Panc1 (cell line): ENCODE results near the gene FAM216B. TPM values are rescaled to one million over a fixed set of nuclear protein-coding genes. Genes with fewer than 3 reads are reported as not detected.

ENCODE experiments used
- ATAC-seq: fragments of 200-7000 bp; cut with Tn5 transposase; 2 replicates; pipeline ENCODE4 v1.9.1; 2020; ENCODE audit warnings: mild to moderate bottlenecking, moderate library complexity
- BruUV-seq: library from RNA; stranded (reverse); fragments of 400-500 nt; replicated peaks from 2 replicates; lab custom pipeline; 2021; lab: Mats Ljungman, UMichigan
- CTCF ChIA-PET: fragments of 300-600 bp; sonication (Branson Sonifier 250); formaldehyde crosslinking; loops from one replicate; lab custom pipeline; 2022; ENCODE audit warnings: antibody characterized with exemption; lab: Charles Lee
- POLR2A ChIA-PET: fragments of 300-600 bp; sonication (Branson Sonifier 250); formaldehyde crosslinking; loops from one replicate; lab custom pipeline; 2022; ENCODE audit warnings: antibody characterized with exemption; lab: Charles Lee
- DNase-seq: peaks from one replicate; pipeline ENCODE4 v3.0.0-alpha.2; 2010; ENCODE audit warnings: low read depth, low spot score
- H3K27ac ChIP-seq: 2 replicates; pipeline ENCODE4 v1.5.1; 2011; ENCODE audit warnings: mild to moderate bottlenecking, low read length, inconsistent platforms
- H3K27me3 ChIP-seq: fragments of 200-500 bp; sonication (Bioruptor generic); 2 replicates; pipeline ENCODE4 v1.6.0; 2014; ENCODE audit warnings: low read length, inconsistent platforms; ENCODE audit not compliant: control insufficient read depth, insufficient read depth
- H3K36me3 ChIP-seq: fragments of 200-500 bp; sonication (Bioruptor generic); 2 replicates; pipeline ENCODE4 v1.5.1; 2014; ENCODE audit warnings: inconsistent platforms, mild to moderate bottlenecking, low read length, moderate library complexity; ENCODE audit not compliant: control insufficient read depth, insufficient read depth
- H3K4me1 ChIP-seq: 2 replicates; pipeline ENCODE4 v1.5.1; 2011; ENCODE audit warnings: inconsistent platforms, mild to moderate bottlenecking, low read length, moderate library complexity; ENCODE audit not compliant: control insufficient read depth, insufficient read depth
- H3K4me3 ChIP-seq, 2 experiments: 2 replicates each; pipeline ENCODE4 v1.5.1; 2011 to 2012; ENCODE audit warnings: low read depth in 2 of 2, low read length in 2 of 2, mild to moderate bottlenecking in 2 of 2, inconsistent platforms in 1 of 2, moderate library complexity in 1 of 2
- H3K9me3 ChIP-seq: fragments of 200-500 bp; sonication (Bioruptor generic); 2 replicates; pipeline ENCODE4 v1.5.1; 2014; ENCODE audit warnings: low read depth, mild to moderate bottlenecking, inconsistent platforms, low read length, moderate library complexity; ENCODE audit not compliant: control insufficient read depth, insufficient read depth
- CTCF ChIP-seq: fragments of 450-650 bp; IDR thresholded peaks from 2 replicates; pipeline ENCODE4 v1.5.1; 2017; ENCODE audit warnings: mild to moderate bottlenecking
- POLR2AphosphoS5 ChIP-seq: IDR thresholded peaks from 2 replicates; pipeline ENCODE4 v1.6.1; 2012; ENCODE audit warnings: mild to moderate bottlenecking, low read depth, low read length, moderate library complexity
- REST ChIP-seq, 2 experiments: IDR thresholded peaks; 2 replicates each; pipeline ENCODE4 v1.6.1; 2011 to 2012; ENCODE audit warnings: low read depth in 2 of 2, control low read depth in 1 of 2, low read length in 1 of 2, mild to moderate bottlenecking in 1 of 2, moderate library complexity in 1 of 2; ENCODE audit not compliant: insufficient read depth in 1 of 2
- SIN3A ChIP-seq: IDR thresholded peaks from 2 replicates; pipeline ENCODE4 v1.6.1; 2012; ENCODE audit warnings: low read depth, mild to moderate bottlenecking, low read length, moderate library complexity, borderline replicate concordance; ENCODE audit not compliant: insufficient read depth
- TCF7L2 ChIP-seq: IDR thresholded peaks from 2 replicates; pipeline ENCODE4 v1.6.1; 2011; ENCODE audit warnings: mild to moderate bottlenecking, low read depth, low read length, inconsistent platforms
- in situ Hi-C: cut with HindIII; loops from 2 replicates; pipeline ENCODE4 v1.10.0; 2016; ENCODE audit warnings: low sequenced_read_pairs, low pct_unique_long_range_greater_than_20kb
- intact Hi-C: fragments of 100-400 bp; cut with micrococcal nuclease; formaldehyde crosslinking; loops from one replicate; pipeline ENCODE4 v1.10.0; 2022; ENCODE audit not compliant: unreplicated experiment
- total RNA-seq: library from RNA; stranded (reverse); gene quantifications from one replicate; pipeline ENCODE4 v1.2.1, GENCODE V29; 2021; ENCODE audit not compliant: unreplicated experiment

Gene FAM216B
- total RNA-seq, 1 experiment from 2014 or later, result 0.05 TPM

DNA sequence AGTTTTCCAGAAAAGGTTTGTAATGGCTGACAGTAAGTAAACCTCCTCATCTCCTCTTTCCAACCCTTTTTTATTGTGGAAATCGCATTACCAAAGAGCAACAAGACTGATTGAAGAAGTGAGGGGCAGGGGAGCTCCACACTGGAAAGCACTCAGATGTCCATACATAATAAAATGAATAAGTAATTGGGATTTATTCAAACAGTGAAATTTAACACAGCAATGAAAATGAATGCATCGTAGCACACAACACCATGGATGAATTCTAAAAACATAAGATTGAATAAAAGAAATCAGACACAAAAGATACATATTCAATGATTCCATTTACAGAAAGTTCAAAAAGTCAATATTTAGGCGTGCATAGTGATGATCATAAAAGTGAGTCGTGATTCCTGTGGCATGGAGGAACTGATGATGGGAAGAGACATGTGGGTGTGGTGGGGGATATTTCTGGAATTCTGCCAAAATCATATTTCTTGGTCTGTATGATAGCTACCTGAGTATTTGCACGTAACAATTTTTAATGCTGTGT lies 18.8 kb downstream of the FAM216B start:
- in situ Hi-C loops, result no loop called here
- TF ChIP-seq CTCF, result no peak
- no peak for TF ChIP-seq REST (IDR thresholded peaks at IDR 0.05; ENCODE audit: insufficient read depth in 1 of 2, low read depth in 2 of 2, low read length in 1 of 2)
- TF ChIP-seq SIN3A, result no peak
- no peak for TF ChIP-seq POLR2AphosphoS5
- no peak for TF ChIP-seq TCF7L2

DNA sequence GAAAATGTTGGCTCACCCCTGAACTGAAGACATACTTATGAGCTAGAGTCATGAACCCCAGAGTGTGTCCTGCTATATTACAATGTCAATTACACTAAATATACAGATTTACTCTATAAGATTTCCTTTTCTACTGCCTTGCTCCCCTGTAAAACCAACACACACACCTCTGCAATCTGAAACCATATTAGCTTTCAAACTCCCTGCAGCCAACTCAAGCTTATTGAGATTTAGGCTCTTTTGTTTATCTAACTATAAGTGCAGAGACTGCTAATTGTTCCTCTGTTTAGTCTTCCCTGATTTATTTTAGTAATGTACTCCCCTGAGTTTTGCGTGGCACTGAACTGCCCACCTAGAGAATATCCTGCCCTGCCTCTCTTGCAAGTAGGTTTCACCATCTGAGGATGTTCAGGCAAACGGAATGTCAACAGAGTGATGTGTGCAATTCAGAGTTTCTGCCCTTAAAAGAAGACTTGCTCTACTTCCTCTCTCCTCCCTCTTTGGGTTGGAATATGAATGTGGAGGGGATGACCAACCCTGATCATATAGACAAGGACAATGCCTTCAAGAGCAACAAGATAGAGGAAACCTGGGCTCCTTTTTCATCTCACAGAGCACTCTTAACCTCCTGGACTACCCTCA lies 22.3 kb downstream of the FAM216B start:
- H3K36me3 ChIP-seq, result no peaks in the 10 kb centered on the region
- CTCF ChIA-PET, result no interaction called here
- BruUV-seq, result no TSS peak
- DNase-seq (no peak), ATAC-seq (no peak)
- POLR2A ChIA-PET, result no interaction called here
- TF ChIP-seq CTCF (no peak), POLR2AphosphoS5 (no peak), TCF7L2 (no peak), SIN3A (no peak), REST (IDR thresholded peaks at IDR 0.05; ENCODE audit: insufficient read depth in 1 of 2, low read depth in 2 of 2, low read length in 1 of 2) (no peak)
- in situ Hi-C loops, result no loop called here
- H3K9me3 ChIP-seq, result no peaks in the 10 kb centered on the region
- intact Hi-C loops, result no loop called here
- H3K4me3 ChIP-seq, result no peak overlapping the region
- H3K27ac ChIP-seq, result no peak overlapping the region
- no peaks in the 10 kb centered on the region for H3K4me1 ChIP-seq
- no peaks in the 10 kb centered on the region for H3K27me3 ChIP-seq

More for the DNA sequence above, 18.8 kb downstream of the FAM216B start:
- no TSS peak for BruUV-seq
- DNase-seq (no peak), ATAC-seq (no peak)
- intact Hi-C loops, result no loop called here
- Histone ChIP-seq H3K27ac (no peak overlapping the region), H3K36me3 (no peaks in the 10 kb centered on the region), H3K4me3 (no peak overlapping the region), H3K9me3 (no peaks in the 10 kb centered on the region), H3K27me3 (no peaks in the 10 kb centered on the region), H3K4me1 (no peaks in the 10 kb centered on the region)
- ChIA-PET CTCF (no interaction called here), POLR2A (no interaction called here)
